Fibroblast of pulmonary artery (primary cell): ENCODE measurements around the gene HOXA4.

Source experiments
- DNase-seq: peaks from one replicate; pipeline ENCODE4 v3.0.0-alpha.2; 2010; ENCODE audit warnings: low read depth
- H3K4me3 ChIP-seq: replicated peaks from 2 replicates; pipeline ENCODE4 v1.5.1; 2011; ENCODE audit warnings: low read depth, mild to moderate bottlenecking, control low read depth, low read length, moderate library complexity
- TF ChIP-seq, protein P1 (sequence below): IDR thresholded peaks from 2 replicates; pipeline ENCODE4 v1.5.1; 2011; ENCODE audit warnings: mild to moderate bottlenecking, control low read depth, low read length, inconsistent platforms; ENCODE audit errors: missing control alignments

Gene HOXA4

GRCh38 chr7:27116031-27116961 lies 14.3 kb downstream of the HOXA4 start:
- no peak for DNase-seq
- TF ChIP-seq, protein P1, sequence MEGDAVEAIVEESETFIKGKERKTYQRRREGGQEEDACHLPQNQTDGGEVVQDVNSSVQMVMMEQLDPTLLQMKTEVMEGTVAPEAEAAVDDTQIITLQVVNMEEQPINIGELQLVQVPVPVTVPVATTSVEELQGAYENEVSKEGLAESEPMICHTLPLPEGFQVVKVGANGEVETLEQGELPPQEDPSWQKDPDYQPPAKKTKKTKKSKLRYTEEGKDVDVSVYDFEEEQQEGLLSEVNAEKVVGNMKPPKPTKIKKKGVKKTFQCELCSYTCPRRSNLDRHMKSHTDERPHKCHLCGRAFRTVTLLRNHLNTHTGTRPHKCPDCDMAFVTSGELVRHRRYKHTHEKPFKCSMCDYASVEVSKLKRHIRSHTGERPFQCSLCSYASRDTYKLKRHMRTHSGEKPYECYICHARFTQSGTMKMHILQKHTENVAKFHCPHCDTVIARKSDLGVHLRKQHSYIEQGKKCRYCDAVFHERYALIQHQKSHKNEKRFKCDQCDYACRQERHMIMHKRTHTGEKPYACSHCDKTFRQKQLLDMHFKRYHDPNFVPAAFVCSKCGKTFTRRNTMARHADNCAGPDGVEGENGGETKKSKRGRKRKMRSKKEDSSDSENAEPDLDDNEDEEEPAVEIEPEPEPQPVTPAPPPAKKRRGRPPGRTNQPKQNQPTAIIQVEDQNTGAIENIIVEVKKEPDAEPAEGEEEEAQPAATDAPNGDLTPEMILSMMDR = no peak
- H3K4me3 ChIP-seq = peak overlapping the region; percentile 41

DNA sequence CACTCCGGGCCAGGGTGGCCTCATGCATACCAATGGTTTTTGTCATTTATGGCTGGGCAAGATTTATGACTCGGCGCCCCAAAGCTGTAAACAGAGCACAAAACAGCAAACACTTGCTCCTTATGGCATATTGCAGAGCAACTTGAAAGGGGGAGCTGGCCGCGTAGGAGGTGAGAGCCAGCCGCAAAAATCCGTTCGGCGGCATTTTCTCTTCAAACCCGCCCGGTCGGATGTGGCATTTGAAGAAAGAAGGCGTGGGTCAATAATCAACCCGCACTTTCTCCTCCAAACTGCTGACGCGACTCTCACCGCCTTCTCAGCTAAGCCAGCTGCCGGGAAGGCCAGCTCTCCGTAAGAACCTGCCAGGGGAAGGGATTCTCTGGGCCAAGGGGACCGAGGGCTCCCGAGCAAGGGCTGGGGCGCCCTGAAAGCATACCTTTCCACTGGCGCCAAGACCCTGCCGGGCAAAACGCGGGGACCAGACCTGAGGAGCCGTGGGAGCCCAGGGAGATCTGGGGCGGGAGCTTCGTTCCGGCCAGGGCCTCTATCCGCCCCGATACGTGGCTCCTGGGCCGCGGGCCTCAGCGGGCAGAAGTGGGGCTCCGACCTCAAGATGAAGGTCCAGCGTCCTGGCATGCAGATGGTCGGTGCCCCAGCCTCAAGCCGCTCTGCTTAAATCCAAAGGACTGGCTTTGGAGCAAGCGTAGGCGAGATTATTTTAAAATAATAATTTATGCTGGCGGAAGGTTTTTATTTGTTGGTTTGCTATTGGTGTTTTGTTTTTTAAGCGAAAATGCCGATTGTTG lies 15.1 kb downstream of the HOXA4 start:
- DNase-seq = no peak
- peak overlapping the region; percentile 41 for H3K4me3 ChIP-seq
- TF ChIP-seq, protein P1 = no peak

DNA sequence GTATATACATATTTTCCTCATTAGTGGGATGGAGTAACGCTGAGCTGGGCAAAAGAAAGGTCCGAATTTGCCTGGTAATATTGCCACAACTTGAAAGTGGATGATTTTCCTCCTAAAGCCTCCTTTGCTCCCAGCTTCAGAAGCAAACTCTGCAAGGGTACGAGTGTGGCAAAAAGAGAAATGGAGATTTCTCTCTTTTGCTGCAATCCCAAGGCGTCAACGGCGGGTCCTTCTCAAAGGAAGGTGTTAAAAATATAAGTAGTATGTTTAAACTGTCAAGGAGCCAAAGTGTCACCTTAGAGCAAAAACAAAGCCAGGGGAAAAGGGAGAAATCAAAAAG lies 15.7 kb downstream of the HOXA4 start:
- no peak for DNase-seq
- peak overlapping the region; percentile 41 for H3K4me3 ChIP-seq
- TF ChIP-seq, protein P1 = no peak

GRCh38 chr7:27113991-27114769 lies 16.4 kb downstream of the HOXA4 start:
- H3K4me3 ChIP-seq = peak overlapping the region; percentile 27
- TF ChIP-seq, protein P1 = no peak
- DNase-seq = no peak

- peak overlapping the region; percentile 43 for H3K4me3 ChIP-seq
- peak; percentile 61 for DNase-seq
- TF ChIP-seq, protein P1 = no peak
Observed at GRCh38 chr7:27112955-27113949, 17.3 kb downstream of the HOXA4 start.

GRCh38 chr7:27112361-27112760 lies 18.2 kb downstream of the HOXA4 start:
- TF ChIP-seq, protein P1 = no peak
- no peak for DNase-seq
- peak overlapping the region; percentile 43 for H3K4me3 ChIP-seq
